ENCODE data around the gene GTF2A2. TPM values are rescaled to one million over a fixed set of nuclear protein-coding genes. Genes with fewer than 3 reads are reported as not detected.

Gene GTF2A2
- total RNA-seq, 2 experiments from 2014 or later: 165 to 167 TPM

DNA sequence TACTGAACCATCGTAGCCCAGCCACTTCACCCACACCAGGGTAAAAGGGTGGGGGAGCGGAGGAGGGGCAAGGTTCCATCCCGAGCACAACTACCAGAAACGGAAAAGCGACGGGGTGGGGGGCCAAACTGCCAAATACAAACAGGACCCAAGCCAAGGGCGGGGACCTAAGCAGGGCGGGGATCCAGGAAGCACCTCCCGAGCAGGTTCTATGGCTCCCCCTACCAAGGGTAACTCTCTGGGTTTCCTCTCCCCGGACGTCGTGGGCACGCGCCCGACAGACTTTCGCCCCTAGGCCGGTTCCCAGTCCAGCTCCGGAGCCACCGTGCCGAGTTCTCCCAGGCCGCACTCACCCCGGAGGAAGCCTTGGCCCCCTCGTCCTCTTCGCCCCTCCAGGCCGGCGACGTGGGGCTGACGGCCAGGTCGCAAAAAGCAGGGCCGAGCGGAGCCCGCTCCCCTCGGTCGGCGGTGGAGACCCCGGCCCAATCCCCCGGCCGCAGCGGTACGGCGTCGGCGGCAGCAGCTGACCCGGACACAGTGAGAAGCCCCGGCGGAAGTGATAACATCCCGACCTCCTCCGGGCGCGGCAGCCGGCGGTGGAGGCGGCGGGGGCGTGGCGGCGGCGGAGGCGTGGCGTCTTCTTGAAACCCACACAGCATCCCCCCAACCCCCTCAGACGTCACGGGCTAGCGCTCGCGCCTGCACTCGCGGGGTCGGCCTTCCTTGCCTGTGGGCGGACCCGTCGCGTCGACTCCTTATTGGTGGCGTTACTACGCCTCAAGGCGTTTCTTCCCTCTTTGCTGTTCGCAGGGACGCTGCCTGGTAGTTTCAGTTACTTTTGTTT is 31.7 kb upstream of the GTF2A2 start, which contains the start of gene BNIP2:
Gene BNIP2, minus strand, starts transcription at position 539 of the 844 bp plus-strand sequence. CDS start 6,863 bp downstream, outside the sequence.
- H3K4me3 Mint-ChIP-seq: peak within 1 kb of the TSS; percentile 90
- ChIA-PET CTCF (interaction anchor here (0.6 to 2.9 kb wide), 6 partner anchors 57 to 640 kb away, joined by 3 to 15 read pairs (median 4); no protein-coding TSS in a partner anchor), POLR2A (interaction anchor here (1.4 kb wide), 1 partner anchor 32 kb away, joined by 4 read pairs; the partner anchor contains the start of gene GTF2A2)
- no peaks in the 10 kb centered on the region for H3K9me3 Mint-ChIP-seq
- peak within 1 kb of the TSS; percentile 93 for H3K27ac Mint-ChIP-seq
- peaks cover 19% of the 10 kb centered on the region for H3K36me3 Mint-ChIP-seq
- H3K4me1 Mint-ChIP-seq (ENCODE audit: low read depth): peaks cover 43% of the 10 kb centered on the region
- intact Hi-C loops (cut with micrococcal nuclease): loop anchor here (1.0 to 10.0 kb wide), 9 partner anchors 32 to 917 kb away; partner anchors contain the start of genes GTF2A2, MINDY2 and RNF111
- H3K27me3 Mint-ChIP-seq: no peaks in the 10 kb centered on the region
- DNase-seq: peak; percentile 98

DNA sequence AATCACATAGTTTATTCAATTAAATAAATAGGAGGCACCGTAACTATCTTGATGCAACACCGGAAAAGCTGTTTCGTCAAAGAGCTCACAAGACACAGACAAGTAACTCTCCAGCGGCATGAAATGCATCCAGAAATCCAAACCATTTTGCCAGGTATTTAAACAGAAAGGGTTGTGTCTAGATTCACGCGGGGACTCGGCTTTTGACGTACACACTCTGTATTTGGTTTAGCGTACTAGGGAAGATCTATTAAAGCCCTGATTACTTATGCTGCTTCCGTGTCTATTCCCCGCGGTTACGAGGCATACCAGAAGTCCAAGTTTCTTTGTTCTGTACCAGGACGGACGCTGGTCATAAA is 31.1 kb upstream of the GTF2A2 start:
- H3K27me3 Mint-ChIP-seq: no peaks in the 10 kb centered on the region
- ChIA-PET CTCF (interaction anchor here (0.9 to 1.2 kb wide), 2 partner anchors 156 to 229 kb away, joined by 3 to 5 read pairs; no protein-coding TSS in a partner anchor), POLR2A (interaction anchor here (0.6 to 1.1 kb wide), 2 partner anchors 31 to 832 kb away, joined by 3 to 4 read pairs; partner anchors contain the start of gene GTF2A2)
- intact Hi-C loops (cut with micrococcal nuclease): loop anchor here (1.0 to 10.0 kb wide), 7 partner anchors 98 to 916 kb away; partner anchors contain the start of genes MINDY2 and RNF111
- no peak for DNase-seq
- peaks cover 46% of the 10 kb centered on the region for H3K4me1 Mint-ChIP-seq (ENCODE audit: low read depth)
- H3K4me3 Mint-ChIP-seq: peak overlapping the region; percentile 90
- H3K27ac Mint-ChIP-seq: peak overlapping the region; percentile 93
- no peaks in the 10 kb centered on the region for H3K9me3 Mint-ChIP-seq
- peaks cover 21% of the 10 kb centered on the region for H3K36me3 Mint-ChIP-seq

DNA sequence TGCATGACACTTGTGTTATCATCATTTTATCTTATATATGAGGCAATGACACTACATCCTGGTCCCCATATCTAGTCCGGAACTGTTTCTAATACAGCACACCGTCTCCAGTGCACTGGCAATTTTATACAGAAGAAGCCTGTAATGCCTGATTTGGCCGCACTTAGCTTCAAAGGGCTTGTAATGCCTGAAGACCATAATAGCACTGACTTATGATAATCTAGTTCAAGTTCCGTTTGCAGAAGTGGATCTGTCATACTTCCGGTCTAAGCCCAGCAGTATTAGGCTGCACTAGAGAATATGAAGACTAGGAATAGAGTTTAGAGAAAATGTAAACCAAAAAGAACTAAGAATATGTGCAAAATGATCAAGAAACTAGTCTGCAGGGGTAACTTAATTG is 30.5 kb upstream of the GTF2A2 start:
- intact Hi-C loops (cut with micrococcal nuclease): loop anchor here (1.0 to 10.0 kb wide), 7 partner anchors 98 to 916 kb away; partner anchors contain the start of genes MINDY2 and RNF111
- Mint-ChIP-seq H3K9me3 (no peaks in the 10 kb centered on the region), H3K4me3 (peak overlapping the region; percentile 90), H3K36me3 (peaks cover 23% of the 10 kb centered on the region), H3K27me3 (no peaks in the 10 kb centered on the region), H3K27ac (peak overlapping the region; percentile 93), H3K4me1 (ENCODE audit: low read depth) (peaks cover 49% of the 10 kb centered on the region)
- POLR2A ChIA-PET: interaction anchor here (0.6 to 1.1 kb wide), 2 partner anchors 30 to 833 kb away, joined by 3 to 4 read pairs; partner anchors contain the start of gene GTF2A2
- DNase-seq: peak; percentile 43
- CTCF ChIA-PET: interaction anchor here (0.9 kb wide), 1 partner anchor 155 kb away, joined by 3 read pairs; no protein-coding TSS in a partner anchor

DNA sequence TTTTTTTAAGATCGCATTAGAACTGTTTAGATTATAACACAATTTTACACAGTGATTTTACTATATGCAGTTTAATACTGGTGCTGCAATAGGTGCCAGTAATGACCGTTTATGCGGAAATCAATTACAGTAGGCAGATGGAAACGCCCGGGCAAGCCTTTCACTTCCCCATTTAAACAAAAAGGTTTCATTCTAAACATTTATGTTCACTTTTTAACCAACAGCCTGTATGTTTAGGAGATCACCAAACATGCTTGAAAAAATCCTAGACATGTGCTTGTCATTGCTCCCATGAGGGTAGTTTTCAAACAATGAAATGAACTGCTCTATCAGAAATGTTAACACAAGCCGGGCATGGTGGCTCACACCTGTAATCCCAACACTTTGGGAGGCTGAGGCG is 29.1 kb upstream of the GTF2A2 start:
- peak overlapping the region; percentile 29 for H3K4me3 Mint-ChIP-seq
- POLR2A ChIA-PET: no interaction called here
- peaks cover 27% of the 10 kb centered on the region for H3K36me3 Mint-ChIP-seq
- no peak for DNase-seq
- no peaks in the 10 kb centered on the region for H3K9me3 Mint-ChIP-seq
- intact Hi-C loops (cut with micrococcal nuclease): loop anchor here (5.0 to 10.0 kb wide), 5 partner anchors 111 to 914 kb away; partner anchors contain the start of genes MINDY2 and RNF111
- peak overlapping the region; percentile 68 for H3K27ac Mint-ChIP-seq
- H3K4me1 Mint-ChIP-seq (ENCODE audit: low read depth): peaks cover 51% of the 10 kb centered on the region
- CTCF ChIA-PET: no interaction called here
- H3K27me3 Mint-ChIP-seq: no peaks in the 10 kb centered on the region

DNA sequence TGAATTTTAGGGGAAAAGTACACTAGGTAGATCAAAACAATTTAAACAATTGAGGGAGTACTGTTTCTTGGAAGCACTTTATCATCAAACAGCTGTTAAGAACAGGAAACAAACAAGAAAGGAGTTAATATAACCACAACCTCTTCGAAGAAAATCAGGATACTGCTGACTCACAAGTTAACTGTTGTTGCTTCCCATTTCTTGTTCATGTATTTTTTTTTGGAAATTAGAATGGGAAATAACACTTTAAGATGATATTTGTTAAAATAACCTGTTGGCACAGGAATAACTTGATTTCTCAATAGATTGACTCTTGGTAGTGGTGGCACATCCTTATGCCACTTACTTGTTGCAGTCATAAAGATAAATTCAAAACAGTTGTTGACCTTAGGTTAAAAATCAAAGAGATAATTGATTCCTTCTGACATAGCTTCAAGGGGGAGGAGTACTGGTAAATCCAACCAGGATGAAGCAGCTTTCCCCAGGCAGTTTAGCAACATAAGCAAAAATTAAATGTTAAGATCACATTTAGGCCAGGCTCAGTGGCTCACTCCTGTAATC is 28.5 kb upstream of the GTF2A2 start:
- Mint-ChIP-seq H3K36me3 (peaks cover 27% of the 10 kb centered on the region), H3K9me3 (no peaks in the 10 kb centered on the region), H3K27me3 (no peaks in the 10 kb centered on the region), H3K27ac (peak overlapping the region; percentile 68), H3K4me1 (ENCODE audit: low read depth) (peaks cover 47% of the 10 kb centered on the region), H3K4me3 (no peak overlapping the region)
- ChIA-PET CTCF (interaction anchor here (1.3 kb wide), 2 partner anchors 153 to 642 kb away, joined by 3 read pairs; no protein-coding TSS in a partner anchor), POLR2A (interaction anchor here (1.0 kb wide), 1 partner anchor 28 kb away, joined by 6 read pairs; the partner anchor contains the start of gene GTF2A2)
- DNase-seq: no peak
- intact Hi-C loops (cut with micrococcal nuclease): loop anchor here (5.0 to 10.0 kb wide), 5 partner anchors 111 to 914 kb away; partner anchors contain the start of genes MINDY2 and RNF111

DNA sequence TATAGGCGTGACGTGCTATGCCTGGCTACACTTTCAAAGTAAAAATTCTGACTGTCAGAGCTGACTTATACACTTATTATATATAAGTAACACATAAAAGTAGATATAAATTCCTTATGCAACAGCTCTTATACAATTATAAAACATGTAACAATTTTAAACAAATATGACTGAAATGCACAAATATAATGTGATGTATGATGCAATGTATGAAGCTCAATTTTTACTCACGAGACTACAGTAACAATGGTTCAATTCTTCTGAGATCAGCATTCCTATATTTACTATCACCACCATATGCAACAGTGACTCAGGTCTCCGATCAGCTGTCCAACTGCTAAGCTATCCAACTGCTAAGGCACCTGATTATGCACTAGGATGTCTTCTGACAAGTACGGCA is 23.6 kb upstream of the GTF2A2 start:
- Mint-ChIP-seq H3K4me1 (ENCODE audit: low read depth) (peaks cover 32% of the 10 kb centered on the region), H3K27me3 (no peaks in the 10 kb centered on the region), H3K27ac (no peak overlapping the region), H3K9me3 (no peaks in the 10 kb centered on the region), H3K4me3 (no peak overlapping the region), H3K36me3 (peaks cover 43% of the 10 kb centered on the region)
- DNase-seq: no peak
- intact Hi-C loops (cut with micrococcal nuclease): loop anchor here (10.0 kb wide), 1 partner anchor 696 kb away; the partner anchor contains the start of gene RNF111
- ChIA-PET POLR2A (interaction anchor here (0.6 to 1.3 kb wide), 2 partner anchors 23 to 25 kb away, joined by 3 read pairs; partner anchors contain the start of gene GTF2A2), CTCF (interaction anchor here (0.8 kb wide), 2 partner anchors 10 to 11 kb away, joined by 3 read pairs; no protein-coding TSS in a partner anchor)

DNA sequence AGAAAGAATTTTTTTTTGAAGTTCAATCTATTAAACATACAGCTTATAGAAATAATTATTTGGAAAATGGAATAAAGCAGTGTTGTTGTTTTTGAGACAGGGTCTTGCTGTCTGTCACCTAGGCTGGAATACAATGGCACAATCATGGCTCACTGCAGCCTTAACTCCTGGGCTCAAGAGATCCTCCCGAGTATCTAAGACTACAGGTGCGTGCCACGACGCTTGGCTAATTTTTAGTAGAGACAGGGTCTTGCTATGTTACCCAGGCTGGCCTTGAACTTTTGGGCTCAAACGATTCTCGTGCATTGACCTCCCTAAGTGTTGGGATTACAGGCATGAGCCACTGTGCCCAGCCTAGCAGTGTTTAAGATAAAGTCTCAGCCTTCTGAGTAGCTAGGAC is 23.0 kb upstream of the GTF2A2 start:
- no peak for DNase-seq
- Mint-ChIP-seq H3K36me3 (peaks cover 43% of the 10 kb centered on the region), H3K9me3 (no peaks in the 10 kb centered on the region), H3K4me3 (no peak overlapping the region), H3K27ac (no peak overlapping the region), H3K27me3 (no peaks in the 10 kb centered on the region), H3K4me1 (ENCODE audit: low read depth) (peaks cover 27% of the 10 kb centered on the region)
- ChIA-PET CTCF (interaction anchor here (0.8 kb wide), 2 partner anchors 10 kb away, joined by 3 read pairs; no protein-coding TSS in a partner anchor), POLR2A (interaction anchor here (0.7 to 1.3 kb wide), 2 partner anchors 23 to 1002 kb away, joined by 3 read pairs; partner anchors contain the start of gene GTF2A2)
- intact Hi-C loops (cut with micrococcal nuclease): loop anchor here (10.0 kb wide), 1 partner anchor 696 kb away; the partner anchor contains the start of gene RNF111

DNA sequence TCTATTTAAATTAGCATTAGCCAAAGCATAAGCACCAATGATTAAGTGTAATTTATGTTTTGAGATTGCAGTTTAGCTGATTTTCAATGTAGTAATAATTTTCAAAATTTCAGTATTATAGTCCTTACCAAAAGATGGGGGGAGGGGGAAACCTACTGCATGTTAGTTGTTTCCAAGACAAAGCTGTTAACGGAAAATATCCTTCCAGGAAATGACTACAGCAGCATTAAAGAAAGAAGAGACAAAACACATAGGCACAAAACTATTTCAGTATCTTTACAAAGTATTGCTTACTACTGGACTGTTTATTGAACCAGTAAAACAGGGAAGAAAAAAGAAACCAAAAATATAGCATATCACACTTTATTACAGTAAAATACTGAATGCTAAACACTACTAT is 21.3 kb upstream of the GTF2A2 start:
- H3K27me3 Mint-ChIP-seq: no peaks in the 10 kb centered on the region
- H3K27ac Mint-ChIP-seq: peak overlapping the region; percentile 74
- no peak for DNase-seq
- peaks cover 18% of the 10 kb centered on the region for H3K4me1 Mint-ChIP-seq (ENCODE audit: low read depth)
- H3K9me3 Mint-ChIP-seq: no peaks in the 10 kb centered on the region
- peaks cover 43% of the 10 kb centered on the region for H3K36me3 Mint-ChIP-seq
- H3K4me3 Mint-ChIP-seq: no peak overlapping the region
- intact Hi-C loops (cut with micrococcal nuclease): no loop called here
- POLR2A ChIA-PET: no interaction called here
- CTCF ChIA-PET: no interaction called here

DNA sequence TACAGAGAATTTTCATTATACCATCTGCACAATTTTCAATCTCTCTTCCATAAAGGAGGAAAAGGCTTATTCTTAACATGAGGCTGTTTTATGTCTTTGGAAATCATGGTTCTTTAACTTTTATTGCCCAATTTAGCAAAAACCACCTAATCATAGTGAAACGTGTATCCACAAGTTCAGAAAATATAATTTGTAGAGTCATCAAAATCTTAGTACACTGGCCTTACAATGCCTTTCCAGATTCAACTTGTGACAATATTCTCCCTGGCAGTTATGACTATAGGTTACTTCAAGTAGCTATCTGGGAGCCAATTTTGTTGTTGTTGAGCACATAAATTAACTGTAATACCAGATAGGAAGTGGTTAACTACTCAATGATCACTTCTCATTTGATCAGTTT is 20.9 kb upstream of the GTF2A2 start:
- H3K4me1 Mint-ChIP-seq (ENCODE audit: low read depth): peaks cover 17% of the 10 kb centered on the region
- H3K27me3 Mint-ChIP-seq: no peaks in the 10 kb centered on the region
- H3K9me3 Mint-ChIP-seq: no peaks in the 10 kb centered on the region
- peaks cover 41% of the 10 kb centered on the region for H3K36me3 Mint-ChIP-seq
- DNase-seq: no peak
- ChIA-PET CTCF (no interaction called here), POLR2A (no interaction called here)
- no peak overlapping the region for H3K4me3 Mint-ChIP-seq
- H3K27ac Mint-ChIP-seq: peak overlapping the region; percentile 74
- intact Hi-C loops (cut with micrococcal nuclease): no loop called here

DNA sequence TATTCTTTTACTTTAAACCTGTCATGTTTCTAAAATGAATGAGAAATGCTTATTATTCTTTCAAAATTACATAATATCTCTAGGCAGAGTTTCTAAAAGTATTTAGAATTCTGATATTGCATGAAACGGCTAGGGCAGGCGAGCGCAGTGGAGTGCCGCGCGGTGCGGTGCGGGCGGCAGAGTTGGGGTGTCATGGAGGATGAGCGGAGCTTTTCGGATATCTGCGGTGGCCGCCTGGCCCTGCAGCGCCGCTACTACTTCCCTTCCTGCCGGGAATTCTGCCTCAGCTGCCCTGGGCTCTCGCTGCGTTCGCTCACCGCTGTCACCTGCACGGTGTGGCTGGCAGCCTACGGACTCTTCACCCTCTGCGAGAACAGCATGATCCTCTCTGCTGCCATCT is 19.2 kb upstream of the GTF2A2 start:
- DNase-seq: no peak
- H3K4me3 Mint-ChIP-seq: no peak overlapping the region
- intact Hi-C loops (cut with micrococcal nuclease): no loop called here
- ChIA-PET CTCF (no interaction called here), POLR2A (no interaction called here)
- H3K4me1 Mint-ChIP-seq (ENCODE audit: low read depth): peaks cover 13% of the 10 kb centered on the region
- H3K36me3 Mint-ChIP-seq: peaks cover 44% of the 10 kb centered on the region
- no peak overlapping the region for H3K27ac Mint-ChIP-seq
- no peaks in the 10 kb centered on the region for H3K9me3 Mint-ChIP-seq
- no peaks in the 10 kb centered on the region for H3K27me3 Mint-ChIP-seq

DNA sequence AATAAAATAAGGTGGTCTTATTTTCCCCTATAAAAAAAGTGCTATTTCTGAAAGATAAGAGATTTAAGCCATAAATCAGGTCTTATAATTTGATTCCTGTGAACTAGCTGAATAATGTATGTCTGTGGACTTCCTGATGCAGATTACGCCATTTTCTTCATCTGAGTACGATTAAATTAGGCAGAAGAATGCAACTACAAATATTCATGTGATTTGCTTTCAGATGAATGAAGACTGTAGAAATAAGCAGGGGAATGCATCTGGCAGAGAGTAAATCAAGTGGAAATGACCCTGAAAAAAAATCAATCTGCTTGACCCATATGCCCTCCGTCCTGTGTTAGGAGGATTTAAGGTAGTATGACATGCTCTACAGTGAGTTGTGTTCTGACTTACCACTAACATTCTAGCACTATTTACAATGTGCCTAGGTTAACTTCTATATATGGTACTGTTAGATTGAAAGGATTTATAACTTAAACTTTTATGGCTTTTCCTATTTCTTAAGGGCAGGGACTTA is 17.1 kb upstream of the GTF2A2 start:
- POLR2A ChIA-PET: no interaction called here

More for the DNA sequence above, 17.1 kb upstream of the GTF2A2 start:
- intact Hi-C loops (cut with micrococcal nuclease): no loop called here
- Mint-ChIP-seq H3K4me1 (ENCODE audit: low read depth) (peaks cover 12% of the 10 kb centered on the region), H3K4me3 (no peak overlapping the region), H3K36me3 (peaks cover 51% of the 10 kb centered on the region), H3K27me3 (no peaks in the 10 kb centered on the region), H3K27ac (no peak overlapping the region), H3K9me3 (no peaks in the 10 kb centered on the region)
- CTCF ChIA-PET: no interaction called here
- DNase-seq: no peak
